ENCODE measurements around the gene ZNF69. TPM values are rescaled to one million over a fixed set of nuclear protein-coding genes. Genes with fewer than 3 reads are reported as not detected.

Gene ZNF69
- total RNA-seq: 0.86 and 3.5 TPM in 2 replicates

GRCh38 chr19:11887611-11888531 is at the start of gene ZNF69:
TSS of gene ZNF69 (plus strand) at chr19:11887782. CDS start at chr19:11887924, 142 bp downstream.

GRCh38 chr19:11848594-11849469 is 38.8 kb upstream of the ZNF69 start, which contains the start of gene ZNF439:
TSS of gene ZNF439 (plus strand) at chr19:11848726. CDS start at chr19:11848868, 142 bp downstream.

GRCh38 chr19:11924886-11925650 is 37.5 kb downstream of the ZNF69 start, which contains the start of gene ZNF700:
TSS of gene ZNF700 (plus strand) at chr19:11925107. CDS start at chr19:11925211, 104 bp downstream.

Other genes with a start within 250 kb of the ZNF69 start
- gene ZNF823, start 148.8 kb upstream of the ZNF69 start, total RNA-seq: 2.3 and 5.8 TPM in 2 replicates
- gene ZNF441, start 120.8 kb upstream of the ZNF69 start, total RNA-seq: 2.3 and 4.3 TPM in 2 replicates
- 0.71 TPM in 1 of 2 replicates, not detected in the other for gene ZNF491, start 89.3 kb upstream of the ZNF69 start, total RNA-seq
- 3.9 and 11.0 TPM in 2 replicates for gene ZNF440, start 73.5 kb upstream of the ZNF69 start, total RNA-seq
- 0.58 and 1.4 TPM in 2 replicates for gene ZNF439, start 39.1 kb upstream of the ZNF69 start, total RNA-seq
- gene ZNF700, start 37.3 kb downstream of the ZNF69 start, total RNA-seq: 1.4 and 4.6 TPM in 2 replicates
- 0.53 and 0.86 TPM in 2 replicates for gene ZNF763, start 77.3 kb downstream of the ZNF69 start, total RNA-seq
- 3.0 and 9.5 TPM in 2 replicates for gene ZNF433, start 147.9 kb downstream of the ZNF69 start, total RNA-seq
- 0.18 TPM in 1 of 2 replicates, not detected in the other for gene ZNF878, start 165.2 kb downstream of the ZNF69 start, total RNA-seq
- 0.86 and 1.9 TPM in 2 replicates for gene ZNF844, start 176.9 kb downstream of the ZNF69 start, total RNA-seq

Data from myometrial cell (primary cell).